ENCODE data around the gene NPIPA8.
"Not testable (repeated sequence)": the region's sequence is repeated elsewhere in the genome, so short reads cannot be mapped to it uniquely, and the experiment has no call there.

GRCh38 chr16:18341986-18342385 is 5.5 kb upstream of the NPIPA8 start:
- TF ChIP-seq, protein P1, sequence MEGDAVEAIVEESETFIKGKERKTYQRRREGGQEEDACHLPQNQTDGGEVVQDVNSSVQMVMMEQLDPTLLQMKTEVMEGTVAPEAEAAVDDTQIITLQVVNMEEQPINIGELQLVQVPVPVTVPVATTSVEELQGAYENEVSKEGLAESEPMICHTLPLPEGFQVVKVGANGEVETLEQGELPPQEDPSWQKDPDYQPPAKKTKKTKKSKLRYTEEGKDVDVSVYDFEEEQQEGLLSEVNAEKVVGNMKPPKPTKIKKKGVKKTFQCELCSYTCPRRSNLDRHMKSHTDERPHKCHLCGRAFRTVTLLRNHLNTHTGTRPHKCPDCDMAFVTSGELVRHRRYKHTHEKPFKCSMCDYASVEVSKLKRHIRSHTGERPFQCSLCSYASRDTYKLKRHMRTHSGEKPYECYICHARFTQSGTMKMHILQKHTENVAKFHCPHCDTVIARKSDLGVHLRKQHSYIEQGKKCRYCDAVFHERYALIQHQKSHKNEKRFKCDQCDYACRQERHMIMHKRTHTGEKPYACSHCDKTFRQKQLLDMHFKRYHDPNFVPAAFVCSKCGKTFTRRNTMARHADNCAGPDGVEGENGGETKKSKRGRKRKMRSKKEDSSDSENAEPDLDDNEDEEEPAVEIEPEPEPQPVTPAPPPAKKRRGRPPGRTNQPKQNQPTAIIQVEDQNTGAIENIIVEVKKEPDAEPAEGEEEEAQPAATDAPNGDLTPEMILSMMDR (conservative IDR thresholded peaks at IDR 0.05; ENCODE audit: low read depth, low read length) = not testable (repeated sequence)
- TF ChIP-seq CEBPB (IDR thresholded peaks at IDR 0.05; ENCODE audit: low read depth, low read length); FOS (IDR thresholded peaks at IDR 0.05; ENCODE audit: low read depth, low read length); POLR2A (IDR thresholded peaks at IDR 0.05; ENCODE audit: low read depth, low read length); BHLHE40 (IDR thresholded peaks at IDR 0.05; ENCODE audit: low read depth, low read length); RFX5 (IDR thresholded peaks at IDR 0.05; ENCODE audit: low read depth, low read length); USF2 (IDR thresholded peaks at IDR 0.05; ENCODE audit: low read depth, low read length); NFE2L2 (IDR thresholded peaks at IDR 0.05; ENCODE audit: low read depth, low read length); CHD1 (IDR thresholded peaks at IDR 0.05; ENCODE audit: low read depth, low read length); MAZ (IDR thresholded peaks at IDR 0.05; ENCODE audit: borderline replicate concordance, low read depth, low read length); SMC3 (IDR thresholded peaks at IDR 0.05; ENCODE audit: low read depth, low read length); RCOR1 (IDR thresholded peaks at IDR 0.05; ENCODE audit: insufficient replicate concordance, low read length): not testable (repeated sequence)
- TF ChIP-seq, protein P2, sequence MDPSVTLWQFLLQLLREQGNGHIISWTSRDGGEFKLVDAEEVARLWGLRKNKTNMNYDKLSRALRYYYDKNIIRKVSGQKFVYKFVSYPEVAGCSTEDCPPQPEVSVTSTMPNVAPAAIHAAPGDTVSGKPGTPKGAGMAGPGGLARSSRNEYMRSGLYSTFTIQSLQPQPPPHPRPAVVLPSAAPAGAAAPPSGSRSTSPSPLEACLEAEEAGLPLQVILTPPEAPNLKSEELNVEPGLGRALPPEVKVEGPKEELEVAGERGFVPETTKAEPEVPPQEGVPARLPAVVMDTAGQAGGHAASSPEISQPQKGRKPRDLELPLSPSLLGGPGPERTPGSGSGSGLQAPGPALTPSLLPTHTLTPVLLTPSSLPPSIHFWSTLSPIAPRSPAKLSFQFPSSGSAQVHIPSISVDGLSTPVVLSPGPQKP (IDR thresholded peaks at IDR 0.05; ENCODE audit: borderline replicate concordance, low read depth, low read length) = not testable (repeated sequence)

All from IMR-90 (cell line).